Fibroblast of lung (primary cell): Measurements from ENCODE around the gene BATF2. TPM values are rescaled to one million over a fixed set of nuclear protein-coding genes. Genes with fewer than 3 reads are reported as not detected.
"Not testable (repeated sequence)": the region's sequence is repeated elsewhere in the genome, so short reads cannot be mapped to it uniquely, and the experiment has no call there.

ENCODE experiments used
- DNase-seq, 2 donors: peaks; one replicate each; pipeline versions ENCODE4 v3.0.0 to v3.0.0-alpha.2; 2010; ENCODE audit warnings: low read depth in 2 of 2
- H2AFZ ChIP-seq: 2 replicates; pipeline ENCODE4 v1.5.1; 2012; ENCODE audit warnings: low read length, control low read depth, inconsistent platforms
- H3K27ac ChIP-seq: 2 replicates; pipeline ENCODE4 v1.5.1; 2011; ENCODE audit warnings: low read length, control low read depth; ENCODE audit not compliant: insufficient read depth
- H3K27me3 ChIP-seq: 2 replicates; pipeline ENCODE4 v1.5.1; 2011; ENCODE audit warnings: mild to moderate bottlenecking, low read length; ENCODE audit not compliant: control insufficient read depth, insufficient read depth
- H3K36me3 ChIP-seq: 2 replicates; pipeline ENCODE4 v1.5.1; 2011; ENCODE audit warnings: low read length; ENCODE audit not compliant: control insufficient read depth, insufficient read depth
- H3K4me1 ChIP-seq: 2 replicates; pipeline ENCODE4 v1.5.1; 2011; ENCODE audit warnings: low read length; ENCODE audit not compliant: control insufficient read depth, insufficient read depth; ENCODE audit errors: extremely low read depth
- H3K4me2 ChIP-seq: 2 replicates; pipeline ENCODE4 v1.5.1; 2011; ENCODE audit warnings: low read length, control low read depth; ENCODE audit not compliant: insufficient read depth; ENCODE audit errors: extremely low read depth
- H3K4me3 ChIP-seq, 4 experiments: fragments of 200-600 bp in 1 of 4; sonication (generic) in 1 of 4; replicated peaks in 1 of 4; 2 replicates each; pipeline ENCODE4 v1.5.1; 2011 to 2016; ENCODE audit warnings: low read length in 4 of 4, low read depth in 3 of 4, mild to moderate bottlenecking in 3 of 4, control low read depth in 2 of 4, inconsistent platforms in 1 of 4, mixed read lengths in 1 of 4; ENCODE audit not compliant: insufficient read depth in 1 of 4; ENCODE audit errors: control extremely low read depth in 1 of 4
- H3K79me2 ChIP-seq: 2 replicates; pipeline ENCODE4 v1.5.1; 2012; ENCODE audit warnings: mild to moderate bottlenecking, low read length, inconsistent platforms; ENCODE audit not compliant: control insufficient read depth, insufficient read depth
- H3K9ac ChIP-seq: 2 replicates; pipeline ENCODE4 v1.5.1; 2011; ENCODE audit warnings: mild to moderate bottlenecking, low read length, control low read depth; ENCODE audit not compliant: insufficient read depth
- H3K9me3 ChIP-seq: 2 replicates; pipeline ENCODE4 v1.5.1; 2012; ENCODE audit warnings: low read depth, low read length; ENCODE audit not compliant: control insufficient read depth, insufficient read depth
- H4K20me1 ChIP-seq: 2 replicates; pipeline ENCODE4 v1.5.1; 2011; ENCODE audit warnings: low read length; ENCODE audit not compliant: control insufficient read depth, insufficient read depth; ENCODE audit errors: extremely low read depth
- CTCF ChIP-seq, 2 donors: IDR thresholded peaks in 1 of 2; conservative IDR thresholded peaks in 1 of 2; 1 replicate in 1 of 2; 2 replicates in 1 of 2; pipeline ENCODE4 v1.5.1; 2011 to 2012; ENCODE audit warnings: low read length in 2 of 2, control low read depth in 1 of 2, inconsistent platforms in 1 of 2, low read depth in 1 of 2, mild to moderate bottlenecking in 1 of 2
- EZH2 ChIP-seq: IDR thresholded peaks from 2 replicates; pipeline ENCODE4 v1.5.1; 2012; ENCODE audit warnings: low read length, control low read depth, mild to moderate bottlenecking; ENCODE audit errors: missing control alignments
- polyA plus RNA-seq, 2 donors: library from polyadenylated mRNA; depleted of rRNA in 1 of 2; stranded (reverse) in 1 of 2; unstranded in 1 of 2; fragments of >200 nt; gene quantifications; 2 replicates each; pipeline ENCODE4 v1.2.1, GENCODE V29; 2011 to 2012; ENCODE audit warnings: missing spikeins in 1 of 2
- total RNA-seq: library from RNA; depleted of rRNA; stranded (reverse); fragments of >200 nt; gene quantifications from 2 replicates; pipeline ENCODE4 v1.2.1, GENCODE V29; 2014

Gene BATF2
- total and polyA plus RNA-seq, 2 donors (not counting 1 experiment from before 2014, with no cell fraction given) = 1.0 to 2.1 TPM

GRCh38 chr11:65026810-65027209 lies 30.0 kb upstream of the BATF2 start:
- DNase-seq = no peak
- no peak for TF ChIP-seq EZH2
- TF ChIP-seq CTCF (conservative IDR thresholded peaks at IDR 0.05 in 1 of 2, IDR thresholded peaks at IDR 0.05 in 1 of 2; ENCODE audit: low read depth in 1 of 2, low read length in 2 of 2) = no peak
- Histone ChIP-seq H4K20me1 (no peaks in the 10 kb centered on the region), H3K27me3 (no peaks in the 10 kb centered on the region), H3K36me3 (no peaks in the 10 kb centered on the region), H3K4me3 (peak overlapping the region in 3 of 4 experiments; percentile 54 to 73 (median 65)), H3K9me3 (no peaks in the 10 kb centered on the region), H3K79me2 (no peaks in the 10 kb centered on the region), H2AFZ (peak overlapping the region; percentile 65), H3K4me2 (peak overlapping the region; percentile 30), H3K4me1 (peaks cover 5% of the 10 kb centered on the region), H3K9ac (no peak overlapping the region), H3K27ac (no peak overlapping the region)

DNA sequence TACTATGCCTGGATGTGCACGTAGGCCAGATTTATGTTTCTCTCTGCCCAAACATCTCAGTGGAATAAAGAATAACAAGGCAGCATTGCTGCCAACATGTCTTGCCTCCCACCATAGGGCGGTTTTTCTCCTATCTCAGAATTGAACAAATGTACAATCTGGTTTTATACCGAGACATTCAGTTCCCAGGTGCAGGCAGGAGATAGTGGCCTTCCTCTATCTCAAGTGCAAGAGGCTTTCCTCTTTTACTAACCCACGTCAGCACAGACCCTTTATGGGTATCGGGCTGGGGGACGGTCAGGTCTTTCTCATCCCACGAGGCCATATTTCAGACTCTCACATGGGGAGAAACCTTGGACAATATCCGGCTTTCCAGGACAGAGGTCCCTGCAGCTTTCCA lies 26.7 kb upstream of the BATF2 start:
- H2AFZ ChIP-seq, H3K79me2 ChIP-seq, DNase-seq, H3K9me3 ChIP-seq, H4K20me1 ChIP-seq, H3K4me1 ChIP-seq, H3K4me3 ChIP-seq, H3K27me3 ChIP-seq, H3K9ac ChIP-seq, H3K4me2 ChIP-seq, H3K36me3 ChIP-seq, H3K27ac ChIP-seq: not testable (repeated sequence)

GRCh38 chr11:65021509-65021908 lies 24.7 kb upstream of the BATF2 start:
- H3K9ac ChIP-seq = no peak overlapping the region
- H3K4me3 ChIP-seq = no peak overlapping the region
- H4K20me1 ChIP-seq = no peaks in the 10 kb centered on the region
- no peaks in the 10 kb centered on the region for H3K9me3 ChIP-seq
- DNase-seq = no peak
- peaks cover under 1% of the 10 kb centered on the region for H3K79me2 ChIP-seq
- H2AFZ ChIP-seq = no peak overlapping the region
- peaks cover 3% of the 10 kb centered on the region for H3K36me3 ChIP-seq
- no peaks in the 10 kb centered on the region for H3K27me3 ChIP-seq
- no peaks in the 10 kb centered on the region for H3K4me1 ChIP-seq
- H3K27ac ChIP-seq = no peak overlapping the region
- TF ChIP-seq EZH2 (no peak), CTCF (conservative IDR thresholded peaks at IDR 0.05 in 1 of 2, IDR thresholded peaks at IDR 0.05 in 1 of 2; ENCODE audit: low read depth in 1 of 2, low read length in 2 of 2) (no peak)
- no peak overlapping the region for H3K4me2 ChIP-seq
